WTC11 (cell line): Measurements from ENCODE around the gene KRT5. TPM values are rescaled to one million over a fixed set of nuclear protein-coding genes. Genes with fewer than 3 reads are reported as not detected.

Experiments used
- ATAC-seq: fragments of 200-7000 bp; cut with Tn5 transposase; 2 replicates; pipeline ENCODE4 v1.10.0; 2021; ENCODE audit warnings: mild to moderate bottlenecking, moderate library complexity
- CTCF ChIA-PET: fragments of 300-600 bp; sonication (Branson Sonifier 250); formaldehyde crosslinking; loops from one replicate; lab custom pipeline; 2021; ENCODE audit warnings: antibody characterized with exemption; lab: Charles Lee
- POLR2A ChIA-PET: fragments of 350-600 bp; sonication (Branson Sonifier 250); formaldehyde crosslinking; loops from one replicate; lab custom pipeline; 2021; ENCODE audit warnings: antibody characterized with exemption; lab: Charles Lee
- DNase-seq: peaks from one replicate; pipeline ENCODE4 v3.0.0; 2021; ENCODE audit warnings: low spot score
- H3K27ac Mint-ChIP-seq: 2 replicates; pipeline ENCODE4 v1.8.0; 2021; ENCODE audit warnings: mixed read lengths
- H3K27me3 Mint-ChIP-seq: 2 replicates; pipeline ENCODE4 v1.8.0; 2021; ENCODE audit warnings: low read depth, mild to moderate bottlenecking, moderate library complexity, mixed read lengths
- H3K36me3 Mint-ChIP-seq: 2 replicates; pipeline ENCODE4 v1.8.0; 2021; ENCODE audit warnings: mixed read lengths
- H3K4me1 Mint-ChIP-seq: 2 replicates; pipeline ENCODE4 v1.8.0; 2022; ENCODE audit warnings: mixed read lengths
- H3K4me3 Mint-ChIP-seq: 2 replicates; pipeline ENCODE4 v1.8.0; 2021; ENCODE audit warnings: mild to moderate bottlenecking, moderate library complexity, mixed read lengths
- H3K9me3 Mint-ChIP-seq: 2 replicates; pipeline ENCODE4 v1.8.0; 2021; ENCODE audit warnings: mixed read lengths
- ELF4 ChIP-seq: sonication (generic); formaldehyde crosslinking; IDR thresholded peaks from 2 replicates; pipeline ENCODE4 v1.8.1; 2022; ENCODE audit warnings: low read depth, mild to moderate bottlenecking, moderate library complexity, missing genetic modification reagents
- ESRRA ChIP-seq: sonication (generic); formaldehyde crosslinking; IDR thresholded peaks from 2 replicates; pipeline ENCODE4 v1.8.1; 2022; ENCODE audit warnings: mild to moderate bottlenecking, missing genetic modification reagents, borderline replicate concordance
- GTF2I ChIP-seq: fragments of 250-450 bp; sonication (Bioruptor Pico); conservative IDR thresholded peaks from 2 replicates; pipeline ENCODE4 v1.4.0; 2021; ENCODE audit warnings: mild to moderate bottlenecking
- IRF2 ChIP-seq: sonication (generic); formaldehyde crosslinking; IDR thresholded peaks from 2 replicates; pipeline ENCODE4 v1.8.0; 2022; ENCODE audit warnings: low read depth, missing genetic modification reagents, borderline replicate concordance
- NR1H2 ChIP-seq: sonication (generic); formaldehyde crosslinking; IDR thresholded peaks from 2 replicates; pipeline ENCODE4 v1.9.0; 2021; ENCODE audit warnings: mild to moderate bottlenecking, moderate library complexity, missing genetic modification reagents
- NR2C2 ChIP-seq: sonication (generic); formaldehyde crosslinking; IDR thresholded peaks from 2 replicates; pipeline ENCODE4 v1.8.0; 2022; ENCODE audit warnings: mild to moderate bottlenecking, missing genetic modification reagents
- PRRX2 ChIP-seq: fragments of 250-450 bp; sonication (Bioruptor Pico); IDR thresholded peaks from 2 replicates; pipeline ENCODE4 v1.8.0; 2021; ENCODE audit warnings: mild to moderate bottlenecking
- SP1 ChIP-seq: sonication (generic); formaldehyde crosslinking; conservative IDR thresholded peaks from 2 replicates; pipeline ENCODE4 v1.8.1; 2022; ENCODE audit warnings: missing genetic modification reagents
- TP53 ChIP-seq: sonication (generic); formaldehyde crosslinking; IDR thresholded peaks from 2 replicates; pipeline ENCODE4 v1.8.1; 2023; ENCODE audit warnings: mild to moderate bottlenecking, missing genetic modification reagents
- ZNF232 ChIP-seq: sonication (generic); formaldehyde crosslinking; IDR thresholded peaks from 2 replicates; pipeline ENCODE4 v1.8.0; 2022; ENCODE audit warnings: mild to moderate bottlenecking, missing genetic modification reagents
- ZNF416 ChIP-seq: fragments of 250-450 bp; sonication (Bioruptor Pico); IDR thresholded peaks from 2 replicates; pipeline ENCODE4 v1.9.0; 2021; ENCODE audit warnings: mild to moderate bottlenecking, inconsistent platforms
- total RNA-seq: library from RNA; stranded (reverse); gene quantifications from 3 replicates; pipeline ENCODE4 v1.2.3, GENCODE V29; 2021
- TF ChIP-seq, protein P1 (sequence below): sonication (generic); formaldehyde crosslinking; IDR thresholded peaks from 2 replicates; pipeline ENCODE4 v1.8.1; 2022; ENCODE audit warnings: mild to moderate bottlenecking, missing genetic modification reagents, moderate library complexity, borderline replicate concordance
- TF ChIP-seq, protein P2 (sequence below): sonication (generic); formaldehyde crosslinking; IDR thresholded peaks from 2 replicates; pipeline ENCODE4 v1.8.0; 2022; ENCODE audit warnings: mild to moderate bottlenecking, missing genetic modification reagents
- TF ChIP-seq, protein P3 (sequence below): sonication (generic); formaldehyde crosslinking; conservative IDR thresholded peaks from 2 replicates; pipeline ENCODE4 v1.8.1; 2023; ENCODE audit warnings: mild to moderate bottlenecking, low read depth, missing genetic modification reagents, moderate library complexity
- TF ChIP-seq, protein P4 (sequence below): sonication (generic); formaldehyde crosslinking; IDR thresholded peaks from 2 replicates; pipeline ENCODE4 v1.8.0; 2022; ENCODE audit warnings: missing genetic modification reagents
- TF ChIP-seq, protein P5 (sequence below): sonication (generic); formaldehyde crosslinking; IDR thresholded peaks from 2 replicates; pipeline ENCODE4 v1.8.1; 2022; ENCODE audit warnings: mild to moderate bottlenecking, moderate library complexity, missing genetic modification reagents
- TF ChIP-seq, protein P6 (sequence below): fragments of 250-450 bp; sonication (Bioruptor Pico); IDR thresholded peaks from 2 replicates; pipeline ENCODE4 v1.9.0; 2021; ENCODE audit warnings: mild to moderate bottlenecking

KRT5 gene
- total RNA-seq, 1 experiment from 2014 or later = not detected

DNA sequence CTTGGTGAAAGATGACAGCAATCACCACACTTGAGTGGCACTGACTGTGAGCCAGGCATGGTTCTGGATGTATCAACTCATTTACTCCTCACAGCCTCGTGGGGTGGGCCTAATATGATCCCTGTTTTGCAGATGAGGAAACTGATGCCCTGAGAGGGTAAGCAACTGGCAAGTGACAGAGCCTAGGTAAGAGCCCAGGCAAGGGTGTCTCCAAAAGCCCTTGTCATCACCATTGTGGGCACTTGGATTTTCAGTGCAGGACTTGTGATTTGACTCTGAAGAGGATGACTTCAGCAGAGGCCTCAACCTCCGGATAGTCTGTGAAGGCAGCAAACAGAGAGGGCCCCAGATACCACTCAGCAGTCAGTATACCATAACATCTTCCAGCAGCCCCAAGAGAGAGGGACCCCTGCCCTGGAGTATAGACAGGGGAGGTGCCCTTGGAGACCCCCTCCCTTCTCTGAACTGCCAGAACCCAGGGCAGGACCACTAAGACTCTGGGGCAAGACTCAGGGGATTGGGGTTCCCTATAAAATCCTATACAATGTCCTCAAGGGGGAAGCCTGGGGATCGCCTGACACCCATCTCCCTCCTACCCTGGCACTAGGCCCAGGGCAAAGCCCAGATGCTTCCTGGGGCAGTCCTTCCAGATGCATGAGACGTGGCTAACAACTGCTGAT lies 7.1 kb upstream of the KRT5 start:
- CTCF ChIA-PET = no interaction called here
- Mint-ChIP-seq H3K27ac (no peak overlapping the region), H3K36me3 (no peaks in the 10 kb centered on the region), H3K4me1 (no peaks in the 10 kb centered on the region), H3K4me3 (no peak overlapping the region), H3K27me3 (no peaks in the 10 kb centered on the region), H3K9me3 (no peaks in the 10 kb centered on the region)
- POLR2A ChIA-PET = no interaction called here
- TF ChIP-seq, protein P1, sequence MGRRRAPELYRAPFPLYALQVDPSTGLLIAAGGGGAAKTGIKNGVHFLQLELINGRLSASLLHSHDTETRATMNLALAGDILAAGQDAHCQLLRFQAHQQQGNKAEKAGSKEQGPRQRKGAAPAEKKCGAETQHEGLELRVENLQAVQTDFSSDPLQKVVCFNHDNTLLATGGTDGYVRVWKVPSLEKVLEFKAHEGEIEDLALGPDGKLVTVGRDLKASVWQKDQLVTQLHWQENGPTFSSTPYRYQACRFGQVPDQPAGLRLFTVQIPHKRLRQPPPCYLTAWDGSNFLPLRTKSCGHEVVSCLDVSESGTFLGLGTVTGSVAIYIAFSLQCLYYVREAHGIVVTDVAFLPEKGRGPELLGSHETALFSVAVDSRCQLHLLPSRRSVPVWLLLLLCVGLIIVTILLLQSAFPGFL (CRISPR knock-in tag) = no peak
- TF ChIP-seq NR2C2 (CRISPR knock-in tag) = no peak
- no peak for TF ChIP-seq ESRRA (CRISPR knock-in tag)
- no peak for DNase-seq
- no peak for ATAC-seq

DNA sequence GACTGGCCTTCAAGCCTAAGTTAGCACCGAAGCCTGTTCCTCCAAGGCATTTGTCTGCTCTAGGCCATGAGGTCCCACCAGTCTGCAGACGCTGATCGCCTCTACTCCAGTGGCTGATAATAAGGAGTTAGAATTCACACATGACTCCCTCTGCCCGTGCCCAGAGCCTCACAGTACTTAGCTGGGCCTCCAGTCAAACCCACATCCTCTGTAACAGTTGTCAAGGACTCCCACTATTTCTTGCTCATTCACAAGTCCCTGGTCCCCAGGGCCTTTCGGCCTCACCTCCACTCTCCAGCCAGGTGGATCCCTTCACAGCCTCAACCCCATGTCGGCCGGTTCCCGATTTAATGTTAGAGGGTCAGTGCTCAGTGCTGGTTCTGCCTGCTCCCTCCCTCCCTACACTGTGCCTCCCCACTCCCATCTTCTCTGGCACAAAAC lies 6.3 kb upstream of the KRT5 start:
- no peak overlapping the region for H3K27ac Mint-ChIP-seq
- no peak for ATAC-seq
- no peak overlapping the region for H3K4me3 Mint-ChIP-seq
- no peaks in the 10 kb centered on the region for H3K36me3 Mint-ChIP-seq
- POLR2A ChIA-PET = no interaction called here
- no peak for DNase-seq
- H3K9me3 Mint-ChIP-seq = no peaks in the 10 kb centered on the region
- CTCF ChIA-PET = no interaction called here
- H3K4me1 Mint-ChIP-seq = peaks cover 5% of the 10 kb centered on the region
- TF ChIP-seq, protein P2, sequence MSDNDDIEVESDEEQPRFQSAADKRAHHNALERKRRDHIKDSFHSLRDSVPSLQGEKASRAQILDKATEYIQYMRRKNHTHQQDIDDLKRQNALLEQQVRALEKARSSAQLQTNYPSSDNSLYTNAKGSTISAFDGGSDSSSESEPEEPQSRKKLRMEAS (CRISPR knock-in tag) = no peak
- TF ChIP-seq NR1H2 (no peak), ZNF416 (CRISPR knock-in tag) (no peak), PRRX2 (CRISPR knock-in tag) (no peak), ELF4 (CRISPR knock-in tag) (no peak), IRF2 (CRISPR knock-in tag) (no peak), SP1 (CRISPR knock-in tag) (no peak), GTF2I (CRISPR knock-in tag) (no peak), ESRRA (CRISPR knock-in tag) (no peak), ZNF232 (CRISPR knock-in tag) (no peak), TP53 (CRISPR knock-in tag) (no peak)
- TF ChIP-seq, protein P3, sequence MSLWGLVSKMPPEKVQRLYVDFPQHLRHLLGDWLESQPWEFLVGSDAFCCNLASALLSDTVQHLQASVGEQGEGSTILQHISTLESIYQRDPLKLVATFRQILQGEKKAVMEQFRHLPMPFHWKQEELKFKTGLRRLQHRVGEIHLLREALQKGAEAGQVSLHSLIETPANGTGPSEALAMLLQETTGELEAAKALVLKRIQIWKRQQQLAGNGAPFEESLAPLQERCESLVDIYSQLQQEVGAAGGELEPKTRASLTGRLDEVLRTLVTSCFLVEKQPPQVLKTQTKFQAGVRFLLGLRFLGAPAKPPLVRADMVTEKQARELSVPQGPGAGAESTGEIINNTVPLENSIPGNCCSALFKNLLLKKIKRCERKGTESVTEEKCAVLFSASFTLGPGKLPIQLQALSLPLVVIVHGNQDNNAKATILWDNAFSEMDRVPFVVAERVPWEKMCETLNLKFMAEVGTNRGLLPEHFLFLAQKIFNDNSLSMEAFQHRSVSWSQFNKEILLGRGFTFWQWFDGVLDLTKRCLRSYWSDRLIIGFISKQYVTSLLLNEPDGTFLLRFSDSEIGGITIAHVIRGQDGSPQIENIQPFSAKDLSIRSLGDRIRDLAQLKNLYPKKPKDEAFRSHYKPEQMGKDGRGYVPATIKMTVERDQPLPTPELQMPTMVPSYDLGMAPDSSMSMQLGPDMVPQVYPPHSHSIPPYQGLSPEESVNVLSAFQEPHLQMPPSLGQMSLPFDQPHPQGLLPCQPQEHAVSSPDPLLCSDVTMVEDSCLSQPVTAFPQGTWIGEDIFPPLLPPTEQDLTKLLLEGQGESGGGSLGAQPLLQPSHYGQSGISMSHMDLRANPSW (CRISPR knock-in tag) = no peak
- TF ChIP-seq, protein P4, sequence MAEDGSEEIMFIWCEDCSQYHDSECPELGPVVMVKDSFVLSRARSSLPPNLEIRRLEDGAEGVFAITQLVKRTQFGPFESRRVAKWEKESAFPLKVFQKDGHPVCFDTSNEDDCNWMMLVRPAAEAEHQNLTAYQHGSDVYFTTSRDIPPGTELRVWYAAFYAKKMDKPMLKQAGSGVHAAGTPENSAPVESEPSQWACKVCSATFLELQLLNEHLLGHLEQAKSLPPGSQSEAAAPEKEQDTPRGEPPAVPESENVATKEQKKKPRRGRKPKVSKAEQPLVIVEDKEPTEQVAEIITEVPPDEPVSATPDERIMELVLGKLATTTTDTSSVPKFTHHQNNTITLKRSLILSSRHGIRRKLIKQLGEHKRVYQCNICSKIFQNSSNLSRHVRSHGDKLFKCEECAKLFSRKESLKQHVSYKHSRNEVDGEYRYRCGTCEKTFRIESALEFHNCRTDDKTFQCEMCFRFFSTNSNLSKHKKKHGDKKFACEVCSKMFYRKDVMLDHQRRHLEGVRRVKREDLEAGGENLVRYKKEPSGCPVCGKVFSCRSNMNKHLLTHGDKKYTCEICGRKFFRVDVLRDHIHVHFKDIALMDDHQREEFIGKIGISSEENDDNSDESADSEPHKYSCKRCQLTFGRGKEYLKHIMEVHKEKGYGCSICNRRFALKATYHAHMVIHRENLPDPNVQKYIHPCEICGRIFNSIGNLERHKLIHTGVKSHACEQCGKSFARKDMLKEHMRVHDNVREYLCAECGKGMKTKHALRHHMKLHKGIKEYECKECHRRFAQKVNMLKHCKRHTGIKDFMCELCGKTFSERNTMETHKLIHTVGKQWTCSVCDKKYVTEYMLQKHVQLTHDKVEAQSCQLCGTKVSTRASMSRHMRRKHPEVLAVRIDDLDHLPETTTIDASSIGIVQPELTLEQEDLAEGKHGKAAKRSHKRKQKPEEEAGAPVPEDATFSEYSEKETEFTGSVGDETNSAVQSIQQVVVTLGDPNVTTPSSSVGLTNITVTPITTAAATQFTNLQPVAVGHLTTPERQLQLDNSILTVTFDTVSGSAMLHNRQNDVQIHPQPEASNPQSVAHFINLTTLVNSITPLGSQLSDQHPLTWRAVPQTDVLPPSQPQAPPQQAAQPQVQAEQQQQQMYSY (CRISPR knock-in tag) = no peak
- TF ChIP-seq, protein P5, sequence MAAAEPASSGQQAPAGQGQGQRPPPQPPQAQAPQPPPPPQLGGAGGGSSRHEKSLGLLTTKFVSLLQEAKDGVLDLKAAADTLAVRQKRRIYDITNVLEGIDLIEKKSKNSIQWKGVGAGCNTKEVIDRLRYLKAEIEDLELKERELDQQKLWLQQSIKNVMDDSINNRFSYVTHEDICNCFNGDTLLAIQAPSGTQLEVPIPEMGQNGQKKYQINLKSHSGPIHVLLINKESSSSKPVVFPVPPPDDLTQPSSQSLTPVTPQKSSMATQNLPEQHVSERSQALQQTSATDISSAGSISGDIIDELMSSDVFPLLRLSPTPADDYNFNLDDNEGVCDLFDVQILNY (CRISPR knock-in tag) = no peak
- TF ChIP-seq, protein P6, sequence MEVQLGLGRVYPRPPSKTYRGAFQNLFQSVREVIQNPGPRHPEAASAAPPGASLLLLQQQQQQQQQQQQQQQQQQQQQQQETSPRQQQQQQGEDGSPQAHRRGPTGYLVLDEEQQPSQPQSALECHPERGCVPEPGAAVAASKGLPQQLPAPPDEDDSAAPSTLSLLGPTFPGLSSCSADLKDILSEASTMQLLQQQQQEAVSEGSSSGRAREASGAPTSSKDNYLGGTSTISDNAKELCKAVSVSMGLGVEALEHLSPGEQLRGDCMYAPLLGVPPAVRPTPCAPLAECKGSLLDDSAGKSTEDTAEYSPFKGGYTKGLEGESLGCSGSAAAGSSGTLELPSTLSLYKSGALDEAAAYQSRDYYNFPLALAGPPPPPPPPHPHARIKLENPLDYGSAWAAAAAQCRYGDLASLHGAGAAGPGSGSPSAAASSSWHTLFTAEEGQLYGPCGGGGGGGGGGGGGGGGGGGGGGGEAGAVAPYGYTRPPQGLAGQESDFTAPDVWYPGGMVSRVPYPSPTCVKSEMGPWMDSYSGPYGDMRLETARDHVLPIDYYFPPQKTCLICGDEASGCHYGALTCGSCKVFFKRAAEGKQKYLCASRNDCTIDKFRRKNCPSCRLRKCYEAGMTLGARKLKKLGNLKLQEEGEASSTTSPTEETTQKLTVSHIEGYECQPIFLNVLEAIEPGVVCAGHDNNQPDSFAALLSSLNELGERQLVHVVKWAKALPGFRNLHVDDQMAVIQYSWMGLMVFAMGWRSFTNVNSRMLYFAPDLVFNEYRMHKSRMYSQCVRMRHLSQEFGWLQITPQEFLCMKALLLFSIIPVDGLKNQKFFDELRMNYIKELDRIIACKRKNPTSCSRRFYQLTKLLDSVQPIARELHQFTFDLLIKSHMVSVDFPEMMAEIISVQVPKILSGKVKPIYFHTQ (CRISPR knock-in tag) = no peak
- H3K27me3 Mint-ChIP-seq = no peaks in the 10 kb centered on the region
